GM18508 (cell line): Measurements from ENCODE around the gene ZNF222.

Experiments used
- ATAC-seq: cut with Tn5 transposase; IDR thresholded peaks from one replicate; pipeline ENCODE4 v1.9.1; 2021; ENCODE audit warnings: moderate number of reproducible peaks; ENCODE audit not compliant: insufficient read depth, unreplicated experiment

The ZNF222 gene

GRCh38 chr19:44025217-44025936 lies at the start of gene ZNF222:
Gene ZNF222 (plus strand): TSS chr19:44025379. CDS start chr19:44025437, 58 bp downstream.
- peak; percentile 79 for ATAC-seq

GRCh38 chr19:43976732-43977131 lies 48.4 kb upstream of the ZNF222 start:
- ATAC-seq: no peak

- ATAC-seq: no peak
Measured at GRCh38 chr19:43983544-43983911, 41.7 kb upstream of the ZNF222 start.

DNA sequence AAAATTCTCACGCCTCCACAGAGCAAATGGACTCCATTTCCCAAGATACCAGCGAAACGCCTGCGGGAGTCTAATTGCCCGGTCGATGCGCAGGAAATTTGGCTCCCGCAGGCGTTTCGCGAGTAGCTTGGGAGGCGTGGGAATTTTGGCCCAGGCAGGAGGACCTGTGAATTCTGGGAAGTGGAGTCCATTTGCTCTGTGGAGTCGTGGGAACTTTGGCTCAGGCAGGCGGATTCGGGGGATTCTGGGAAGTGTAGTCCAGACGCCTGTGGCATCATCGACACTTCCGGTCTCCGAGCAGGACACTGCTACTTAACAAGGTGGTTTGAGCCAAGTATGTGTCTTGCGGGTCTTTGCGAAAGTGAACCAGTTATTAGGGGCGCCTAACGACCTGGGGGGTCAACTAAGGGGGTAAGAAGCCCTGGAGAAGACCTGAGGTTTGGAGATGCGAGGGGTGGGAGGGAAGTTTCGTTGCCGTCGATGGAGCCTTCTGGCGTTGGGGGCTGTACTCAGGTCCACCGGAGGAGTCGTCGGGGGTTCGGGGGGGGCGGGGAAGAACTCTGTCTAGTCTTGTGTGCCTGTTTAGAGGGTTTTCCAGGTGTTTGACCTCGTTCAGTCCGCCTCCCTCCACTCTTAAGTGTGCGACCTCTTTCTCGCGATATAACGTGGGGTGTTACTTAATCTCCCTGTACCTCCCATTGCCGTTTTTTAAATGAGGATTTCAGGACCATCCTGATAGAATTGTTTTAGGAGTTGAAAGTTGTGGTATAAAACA lies 41.1 kb upstream of the ZNF222 start, which contains the start of gene ZNF155:
Gene ZNF155 (plus strand): TSS at position 277 of the 775 bp plus-strand sequence. CDS start 4,356 bp downstream, outside the sequence.
- ATAC-seq: no peak

DNA sequence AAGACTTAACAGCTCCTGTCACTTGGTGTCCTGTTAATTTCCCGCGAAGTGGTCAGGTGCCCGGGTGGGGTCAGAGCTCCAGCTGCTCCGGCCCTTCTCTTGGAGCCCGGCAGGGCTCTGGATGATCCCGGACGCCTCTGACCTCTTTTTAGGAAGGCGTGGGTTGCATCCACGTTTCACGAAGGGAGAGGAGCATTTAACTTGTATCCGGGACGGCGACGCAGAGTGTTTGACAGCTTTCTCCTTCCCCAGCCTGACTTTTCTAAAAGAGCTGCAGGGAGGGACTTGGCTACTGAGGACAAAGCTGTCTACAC lies 40.5 kb upstream of the ZNF222 start:
- ATAC-seq: no peak

GRCh38 chr19:43997631-43998290 lies 27.4 kb upstream of the ZNF222 start:
- ATAC-seq: no peak

DNA sequence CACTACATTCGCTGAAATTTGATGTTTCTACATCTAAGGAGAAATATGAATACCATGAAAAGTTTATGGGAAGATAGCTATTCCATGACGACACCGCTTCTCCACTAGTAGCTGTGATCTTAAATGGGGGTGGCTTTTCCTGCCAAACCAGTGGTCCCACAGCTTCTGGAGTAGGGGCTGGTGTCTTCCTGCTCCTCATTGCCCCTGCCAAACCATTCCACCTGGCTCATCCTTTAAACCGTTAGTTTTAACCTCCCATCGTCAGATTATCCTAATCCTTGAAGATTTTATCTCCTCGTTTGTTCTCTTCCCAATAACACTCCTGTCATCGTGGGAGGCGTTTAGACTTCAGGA lies 23.0 kb upstream of the ZNF222 start:
- ATAC-seq: no peak

GRCh38 chr19:44002566-44003460 lies 22.4 kb upstream of the ZNF222 start, which contains the start of gene ZNF230:
Gene ZNF230 (plus strand): TSS chr19:44002957. CDS start chr19:44007079, 4,122 bp downstream.
- ATAC-seq: peak; percentile 69

- ATAC-seq: peak; percentile 18
Measured at GRCh38 chr19:44003461-44004009, 21.6 kb upstream of the ZNF222 start.

GRCh38 chr19:44005973-44006372 lies 19.2 kb upstream of the ZNF222 start:
- ATAC-seq: no peak

DNA sequence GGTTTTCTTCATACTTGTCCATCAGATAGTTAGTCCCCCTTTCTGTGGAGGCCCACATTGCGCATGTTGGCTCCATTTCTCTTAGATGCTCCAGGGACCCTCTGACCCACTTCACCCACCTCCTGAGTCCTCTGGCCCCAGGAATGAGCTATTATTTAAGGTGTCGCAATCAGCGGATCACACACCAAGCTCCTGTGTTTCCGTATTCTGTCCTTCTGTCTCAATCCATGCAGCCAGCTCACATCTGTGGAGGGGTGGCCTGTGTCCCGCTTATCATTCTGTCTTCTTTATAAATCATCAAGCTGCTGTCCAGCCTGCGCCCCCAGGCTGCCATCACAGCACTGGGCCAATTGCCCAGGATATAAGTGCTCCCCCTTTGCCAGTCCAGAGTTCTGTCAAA lies 17.7 kb upstream of the ZNF222 start:
- ATAC-seq: no peak

DNA sequence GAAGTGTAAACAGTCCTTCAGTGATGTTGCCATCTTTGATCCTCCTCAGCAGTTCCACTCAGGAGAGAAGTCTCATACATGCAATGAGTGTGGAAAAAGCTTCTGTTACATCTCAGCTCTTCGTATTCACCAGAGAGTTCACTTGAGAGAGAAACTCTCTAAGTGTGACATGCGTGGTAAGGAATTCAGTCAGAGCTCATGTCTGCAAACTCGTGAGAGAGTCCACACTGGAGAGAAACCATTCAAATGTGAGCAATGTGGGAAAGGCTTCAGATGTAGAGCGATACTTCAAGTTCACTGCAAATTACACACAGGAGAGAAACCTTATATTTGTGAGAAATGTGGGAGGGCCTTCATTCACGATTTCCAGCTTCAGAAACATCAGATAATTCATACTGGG lies 14.7 kb upstream of the ZNF222 start:
- no peak for ATAC-seq

DNA sequence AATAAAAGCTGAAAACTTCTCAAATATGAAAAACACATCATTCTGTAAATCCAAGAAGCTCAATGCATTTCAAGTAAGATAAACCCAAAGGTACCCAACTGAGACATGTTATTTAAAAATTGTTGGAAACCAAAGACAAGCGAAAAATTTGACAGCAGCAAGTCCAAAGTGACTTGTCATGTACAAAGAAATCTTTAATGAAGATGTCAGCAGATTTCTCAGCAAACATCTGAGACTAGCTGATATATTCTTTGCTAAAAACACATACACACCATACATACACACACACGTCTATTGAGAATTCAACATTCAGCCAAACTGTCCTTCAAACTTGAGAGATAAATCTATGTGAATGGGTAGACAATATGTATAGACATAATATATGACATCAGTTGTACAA lies 5.7 kb upstream of the ZNF222 start:
- ATAC-seq: no peak

GRCh38 chr19:44021221-44021620 lies 4.0 kb upstream of the ZNF222 start:
- no peak for ATAC-seq

DNA sequence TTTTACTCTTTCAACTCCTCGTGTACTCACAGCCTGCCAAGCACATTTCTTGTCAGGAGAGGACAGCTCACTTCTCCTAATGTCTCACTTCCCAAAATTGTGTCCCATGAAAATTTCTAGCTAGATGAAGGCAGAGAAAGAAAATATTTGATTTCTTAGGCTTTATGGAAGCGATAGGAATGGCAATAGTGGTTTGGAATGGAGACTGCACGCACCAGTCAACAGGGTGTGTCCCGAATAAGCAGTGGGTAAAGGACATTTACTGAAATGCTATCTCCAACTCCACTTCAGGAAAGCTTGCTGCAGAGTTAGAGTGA lies 321 bp upstream of the ZNF222 start:
- no peak for ATAC-seq

DNA sequence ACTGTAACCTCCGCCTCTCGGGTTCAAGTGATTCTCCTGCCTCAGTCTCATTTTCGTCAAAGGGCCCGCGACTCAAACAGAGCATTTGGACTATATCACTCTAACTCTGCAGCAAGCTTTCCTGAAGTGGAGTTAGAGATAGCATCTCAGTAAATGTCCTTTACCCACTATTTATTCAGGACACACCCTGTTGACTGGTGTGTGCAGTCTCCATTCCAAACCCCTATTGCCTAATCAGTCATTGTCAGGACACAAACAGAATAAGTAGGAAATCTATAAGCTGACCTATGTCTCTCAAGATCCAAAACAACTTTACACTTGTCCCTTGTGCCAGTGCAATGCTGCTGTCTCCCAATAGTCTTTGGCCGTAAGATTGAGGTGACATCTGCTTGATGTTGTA lies 1.4 kb downstream of the ZNF222 start:
- no peak for ATAC-seq

GRCh38 chr19:44032001-44032610 lies 6.9 kb downstream of the ZNF222 start:
- ATAC-seq: no peak

DNA sequence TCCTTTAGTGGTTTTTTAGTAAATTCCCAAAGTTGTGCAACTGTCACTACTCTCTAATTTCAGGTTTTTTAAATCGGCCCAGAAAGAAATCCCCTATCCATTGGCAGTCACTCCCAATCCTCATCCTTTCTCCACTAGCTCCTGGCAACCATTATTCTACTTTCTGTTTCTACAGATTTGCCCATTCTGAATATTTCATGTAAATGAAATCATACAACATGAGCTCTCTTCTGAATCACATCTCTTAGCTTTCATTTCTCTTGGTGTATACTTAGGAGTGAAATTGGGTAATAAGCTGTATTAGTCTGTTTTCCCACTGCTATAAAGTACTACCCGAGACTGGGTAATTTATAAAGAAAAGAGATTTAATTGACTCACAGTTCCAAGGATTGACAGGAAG lies 17.0 kb downstream of the ZNF222 start:
- ATAC-seq: no peak

GRCh38 chr19:44050740-44051649 lies 25.8 kb downstream of the ZNF222 start:
- ATAC-seq: no peak
